Epithelial cell of esophagus (primary cell): ENCODE results near the gene QSER1.

Experiments used
- DNase-seq: peaks from one replicate; pipeline ENCODE4 v3.0.0; 2010; ENCODE audit warnings: low read depth
- H3K4me3 ChIP-seq: 2 replicates; pipeline ENCODE4 v1.5.1; 2011; ENCODE audit warnings: mild to moderate bottlenecking, low read length, control low read depth
- CTCF ChIP-seq: IDR thresholded peaks from 2 replicates; pipeline ENCODE4 v1.5.1; 2011; ENCODE audit warnings: low read depth, mild to moderate bottlenecking, low read length, control low read depth, inconsistent platforms; ENCODE audit not compliant: insufficient read depth; ENCODE audit errors: missing control alignments

The QSER1 gene

GRCh38 chr11:33013755-33014154, 121.1 kb downstream of the QSER1 start:
- H3K4me3 ChIP-seq, result no peak overlapping the region
- DNase-seq, result no peak
- no peak for TF ChIP-seq CTCF

GRCh38 chr11:33015621-33016551, 123.3 kb downstream of the QSER1 start, which contains the start of gene DEPDC7:
Gene DEPDC7, plus strand, starts transcription at chr11:33015878. Its CDS starts 78 bp downstream, at chr11:33015956.
- peak; percentile 86 for DNase-seq
- no peak for TF ChIP-seq CTCF

GRCh38 chr11:33016654-33017053, 124.0 kb downstream of the QSER1 start:
- TF ChIP-seq CTCF, result no peak
- peak overlapping the region; percentile 55 for H3K4me3 ChIP-seq
- no peak for DNase-seq

More at GRCh38 chr11:33015621-33016551, 123.3 kb downstream of the QSER1 start, which contains the start of gene DEPDC7:
- H3K4me3 ChIP-seq, result peak within 1 kb of the TSS; percentile 55

DNA sequence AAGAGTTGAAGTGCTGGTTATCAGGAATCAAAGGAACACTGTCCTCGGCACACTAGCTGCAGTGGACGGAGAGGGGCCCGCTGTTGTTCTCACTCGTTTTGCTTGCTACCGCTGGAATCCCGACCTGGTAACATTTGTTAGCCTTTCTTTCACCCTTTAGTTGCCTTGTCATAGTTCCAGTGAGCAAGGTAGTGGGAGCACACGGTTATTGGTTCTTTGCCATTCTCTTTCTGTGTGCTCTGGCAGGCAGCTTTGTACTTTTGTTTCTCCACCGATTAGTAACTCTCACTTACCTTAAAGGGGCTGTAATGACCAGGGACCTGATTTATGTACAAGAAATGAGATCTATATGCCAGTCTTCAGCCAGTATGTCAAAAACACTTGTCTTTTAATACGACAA, 124.9 kb downstream of the QSER1 start:
- no peak overlapping the region for H3K4me3 ChIP-seq
- DNase-seq, result no peak
- TF ChIP-seq CTCF, result no peak

GRCh38 chr11:33017965-33018364, 125.4 kb downstream of the QSER1 start:
- no peak for TF ChIP-seq CTCF
- DNase-seq, result no peak
- no peak overlapping the region for H3K4me3 ChIP-seq

GRCh38 chr11:33018840-33019239, 126.2 kb downstream of the QSER1 start:
- no peak for TF ChIP-seq CTCF
- no peak overlapping the region for H3K4me3 ChIP-seq
- DNase-seq, result no peak
